Trophoblast cell (in vitro differentiated cells and primary cell): ENCODE data around the gene ISM1.

ENCODE experiments used
- DNase-seq, 2 donors: peaks; one replicate each; pipeline ENCODE4 v3.0.0-alpha.2; 2016
- H2AFZ ChIP-seq: 2 replicates; pipeline ENCODE4 v1.6.1; 2013; ENCODE audit warnings: low read length, moderate library complexity, mild to moderate bottlenecking; ENCODE audit not compliant: insufficient read depth, poor library complexity
- H2AK5ac ChIP-seq: 2 replicates; pipeline ENCODE4 v1.6.1; 2013; ENCODE audit warnings: mild to moderate bottlenecking, low read length
- H2BK120ac ChIP-seq: 2 replicates; pipeline ENCODE4 v1.6.1; 2013; ENCODE audit warnings: low read length, mild to moderate bottlenecking, moderate library complexity; ENCODE audit not compliant: insufficient read depth, poor library complexity
- H2BK12ac ChIP-seq: 2 replicates; pipeline ENCODE4 v1.6.1; 2013; ENCODE audit warnings: mild to moderate bottlenecking, low read length, moderate library complexity
- H2BK5ac ChIP-seq: 2 replicates; pipeline ENCODE4 v1.6.1; 2013; ENCODE audit warnings: low read length, low read depth, moderate library complexity, mild to moderate bottlenecking; ENCODE audit not compliant: poor library complexity
- H3K14ac ChIP-seq: 2 replicates; pipeline ENCODE4 v1.6.1; 2013; ENCODE audit warnings: mild to moderate bottlenecking, low read length
- H3K18ac ChIP-seq: 2 replicates; pipeline ENCODE4 v1.6.1; 2013; ENCODE audit warnings: mild to moderate bottlenecking, low read length
- H3K23ac ChIP-seq: 2 replicates; pipeline ENCODE4 v1.6.1; 2013; ENCODE audit warnings: low read length
- H3K27ac ChIP-seq: 2 replicates; pipeline ENCODE4 v1.5.1; 2013; ENCODE audit warnings: low read depth, mild to moderate bottlenecking, inconsistent platforms, low read length, moderate library complexity
- H3K27me3 ChIP-seq: 2 replicates; pipeline ENCODE4 v1.6.1; 2013; ENCODE audit warnings: inconsistent platforms, mild to moderate bottlenecking, low read length, moderate library complexity; ENCODE audit not compliant: insufficient read depth
- H3K36me3 ChIP-seq, 2 experiments: 1 replicate in 1 of 2; 2 replicates in 1 of 2; pipeline ENCODE4 v1.6.1; 2013; ENCODE audit warnings: low read length in 2 of 2, mild to moderate bottlenecking in 2 of 2, moderate library complexity in 1 of 2; ENCODE audit not compliant: insufficient read depth in 2 of 2, control insufficient read depth in 1 of 2
- H3K4ac ChIP-seq: 2 replicates; pipeline ENCODE4 v1.6.1; 2013; ENCODE audit warnings: low read depth, mild to moderate bottlenecking, low read length, moderate library complexity
- H3K4me1 ChIP-seq, 2 experiments: 1 replicate in 1 of 2; 2 replicates in 1 of 2; pipeline ENCODE4 v1.6.1; 2013; ENCODE audit warnings: low read length in 2 of 2, mild to moderate bottlenecking in 2 of 2, moderate library complexity in 1 of 2; ENCODE audit not compliant: insufficient read depth in 2 of 2, control insufficient read depth in 1 of 2
- H3K4me2 ChIP-seq: 2 replicates; pipeline ENCODE4 v1.6.1; 2013; ENCODE audit warnings: inconsistent platforms, mild to moderate bottlenecking, low read length, moderate library complexity
- H3K4me3 ChIP-seq: 2 replicates; pipeline ENCODE4 v1.5.1; 2013; ENCODE audit warnings: mild to moderate bottlenecking, low read depth, low read length, inconsistent platforms
- H3K79me1 ChIP-seq: one replicate; pipeline ENCODE4 v1.6.1; 2013; ENCODE audit warnings: low read length
- H3K79me2 ChIP-seq: 2 replicates; pipeline ENCODE4 v1.6.1; 2013; ENCODE audit warnings: low read length, mild to moderate bottlenecking; ENCODE audit not compliant: control insufficient read depth, insufficient read depth, poor library complexity
- H3K9ac ChIP-seq: 2 replicates; pipeline ENCODE4 v1.6.1; 2013; ENCODE audit warnings: mild to moderate bottlenecking, low read length
- H3K9me3 ChIP-seq: 2 replicates; pipeline ENCODE4 v1.6.1; 2013; ENCODE audit warnings: low read depth, mild to moderate bottlenecking, control low read depth, inconsistent platforms, low read length; ENCODE audit not compliant: insufficient read depth
- H4K12ac ChIP-seq: 2 replicates; pipeline ENCODE4 v1.6.1; 2013; ENCODE audit warnings: low read depth, mild to moderate bottlenecking, low read length, moderate library complexity
- H4K8ac ChIP-seq: 2 replicates; pipeline ENCODE4 v1.6.1; 2013; ENCODE audit warnings: low read depth, mild to moderate bottlenecking, low read length, moderate library complexity
- H4K91ac ChIP-seq: one replicate; pipeline ENCODE4 v1.6.1; 2013; ENCODE audit warnings: low read depth, mild to moderate bottlenecking, low read length, moderate library complexity
- WGBS: extraction: QIAGEN DNeasy Blood & Tissue Kit; methylation state at CpG from one replicate; pipeline ENCODE4 v1.1.7; 2013; ENCODE audit warnings: missing lambda C conversion rate; ENCODE audit not compliant: insufficient read length, insufficient coverage; ENCODE audit errors: extremely low coverage; 5-methylcytosine and 5-hydroxymethylcytosine counted together

The ISM1 gene

DNA sequence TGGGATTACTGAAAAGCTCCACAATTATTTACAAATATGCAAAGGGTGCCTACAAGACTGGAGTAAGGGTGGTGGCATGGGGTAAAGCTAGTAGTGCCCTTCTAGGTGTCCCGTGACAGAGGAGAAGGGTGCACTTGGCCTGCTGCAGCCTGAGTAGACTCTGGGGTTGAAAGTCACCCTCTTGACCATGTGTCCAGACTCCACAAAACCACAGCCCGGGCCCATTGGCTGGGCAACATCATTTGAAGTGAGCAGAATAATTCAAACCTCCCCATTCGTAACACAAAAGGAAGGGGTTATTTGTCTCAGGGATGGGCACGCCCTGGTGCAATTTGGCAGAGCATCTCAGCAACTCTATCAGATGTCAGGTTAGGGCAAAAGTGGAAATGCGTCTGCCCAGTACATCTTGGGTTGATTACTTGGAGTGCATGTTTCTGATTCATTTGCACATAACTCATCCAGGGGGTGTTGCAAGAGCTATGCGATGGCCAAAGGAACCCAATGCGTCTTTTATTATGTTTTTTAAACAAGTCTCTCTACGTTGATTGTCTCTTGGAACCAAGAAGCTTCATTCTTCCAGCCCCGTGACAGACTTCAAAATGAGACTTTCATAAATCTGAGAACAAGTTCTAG lies 56.7 kb downstream of the ISM1 start:
- H3K18ac ChIP-seq = no peak overlapping the region
- H2BK120ac ChIP-seq = no peak overlapping the region
- H3K4me3 ChIP-seq = no peak overlapping the region
- peak; percentile 18 to 38 for DNase-seq
- WGBS = no CpG with 5 or more reads among the region's 9 CpGs
- no peak overlapping the region for H4K91ac ChIP-seq
- H3K27ac ChIP-seq = no peak overlapping the region
- H4K8ac ChIP-seq = no peak overlapping the region
- H3K79me1 ChIP-seq = no peaks in the 10 kb centered on the region
- H2AFZ ChIP-seq = no peak overlapping the region
- no peak overlapping the region for H3K23ac ChIP-seq
- H3K79me2 ChIP-seq = no peaks in the 10 kb centered on the region
- no peak overlapping the region for H2AK5ac ChIP-seq
- H3K27me3 ChIP-seq = no peaks in the 10 kb centered on the region
- no peaks in the 10 kb centered on the region for H3K36me3 ChIP-seq
- no peaks in the 10 kb centered on the region for H3K9me3 ChIP-seq
- H3K4ac ChIP-seq = no peak overlapping the region
- no peak overlapping the region for H2BK12ac ChIP-seq
- no peak overlapping the region for H4K12ac ChIP-seq
- no peaks in the 10 kb centered on the region for H3K4me1 ChIP-seq
- no peak overlapping the region for H2BK5ac ChIP-seq
- H3K9ac ChIP-seq = no peak overlapping the region
- no peak overlapping the region for H3K4me2 ChIP-seq
- H3K14ac ChIP-seq = no peak overlapping the region

- no peak overlapping the region for H2AK5ac ChIP-seq
- H3K9me3 ChIP-seq = no peaks in the 10 kb centered on the region
- H3K4me2 ChIP-seq = no peak overlapping the region
- no peak overlapping the region for H3K18ac ChIP-seq
- no peak overlapping the region for H2BK5ac ChIP-seq
- H2AFZ ChIP-seq = no peak overlapping the region
- no peaks in the 10 kb centered on the region for H3K27me3 ChIP-seq
- H3K36me3 ChIP-seq = no peaks in the 10 kb centered on the region
- H3K4me3 ChIP-seq = no peak overlapping the region
- H4K12ac ChIP-seq = no peak overlapping the region
- H3K14ac ChIP-seq = no peak overlapping the region
- no peak overlapping the region for H4K8ac ChIP-seq
- no peaks in the 10 kb centered on the region for H3K79me1 ChIP-seq
- WGBS = no CpG with 5 or more reads among the region's 5 CpGs
- DNase-seq = no peak
- H3K27ac ChIP-seq = no peak overlapping the region
- no peaks in the 10 kb centered on the region for H3K79me2 ChIP-seq
- H3K4me1 ChIP-seq = no peaks in the 10 kb centered on the region
- H2BK12ac ChIP-seq = no peak overlapping the region
- no peak overlapping the region for H3K4ac ChIP-seq
- H4K91ac ChIP-seq = no peak overlapping the region
- H3K9ac ChIP-seq = no peak overlapping the region
- no peak overlapping the region for H3K23ac ChIP-seq
- no peak overlapping the region for H2BK120ac ChIP-seq
Observed at GRCh38 chr20:13278812-13279570, 57.9 kb downstream of the ISM1 start.

DNA sequence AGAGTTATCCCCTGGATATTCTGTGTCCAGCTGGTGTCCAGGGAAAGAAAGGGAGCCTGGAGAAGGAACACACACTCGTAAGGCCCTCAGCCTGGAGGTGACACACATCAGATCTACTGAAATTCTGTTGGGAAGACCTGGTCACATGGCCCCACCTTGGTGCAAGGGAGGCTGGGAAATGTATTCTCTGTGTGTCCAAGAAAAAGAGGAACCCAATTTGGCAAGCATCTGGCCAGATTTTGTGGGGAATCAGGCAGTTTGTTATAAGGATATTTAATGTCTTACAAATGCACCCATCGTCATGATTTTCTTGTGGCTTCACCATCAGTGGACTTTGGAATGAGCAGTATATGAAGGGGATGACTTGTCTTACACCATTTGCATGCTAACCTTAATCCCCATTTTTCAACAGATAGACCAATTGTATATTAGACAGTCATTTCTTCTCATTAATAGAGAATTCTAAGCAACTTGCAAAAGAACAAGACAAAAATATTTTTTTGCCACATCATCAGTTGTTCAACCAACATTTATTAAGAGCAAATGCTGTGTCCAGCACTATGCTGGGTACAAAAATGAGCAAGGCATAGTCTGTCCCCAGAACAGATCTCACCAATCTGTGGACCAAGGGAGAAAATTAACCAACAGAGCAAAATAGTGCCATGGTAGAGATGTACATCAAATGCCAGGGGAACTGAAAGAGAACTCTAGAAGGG lies 59.7 kb downstream of the ISM1 start:
- no CpG with 5 or more reads among the region's 2 CpGs for WGBS
- no peaks in the 10 kb centered on the region for H3K36me3 ChIP-seq

DNA sequence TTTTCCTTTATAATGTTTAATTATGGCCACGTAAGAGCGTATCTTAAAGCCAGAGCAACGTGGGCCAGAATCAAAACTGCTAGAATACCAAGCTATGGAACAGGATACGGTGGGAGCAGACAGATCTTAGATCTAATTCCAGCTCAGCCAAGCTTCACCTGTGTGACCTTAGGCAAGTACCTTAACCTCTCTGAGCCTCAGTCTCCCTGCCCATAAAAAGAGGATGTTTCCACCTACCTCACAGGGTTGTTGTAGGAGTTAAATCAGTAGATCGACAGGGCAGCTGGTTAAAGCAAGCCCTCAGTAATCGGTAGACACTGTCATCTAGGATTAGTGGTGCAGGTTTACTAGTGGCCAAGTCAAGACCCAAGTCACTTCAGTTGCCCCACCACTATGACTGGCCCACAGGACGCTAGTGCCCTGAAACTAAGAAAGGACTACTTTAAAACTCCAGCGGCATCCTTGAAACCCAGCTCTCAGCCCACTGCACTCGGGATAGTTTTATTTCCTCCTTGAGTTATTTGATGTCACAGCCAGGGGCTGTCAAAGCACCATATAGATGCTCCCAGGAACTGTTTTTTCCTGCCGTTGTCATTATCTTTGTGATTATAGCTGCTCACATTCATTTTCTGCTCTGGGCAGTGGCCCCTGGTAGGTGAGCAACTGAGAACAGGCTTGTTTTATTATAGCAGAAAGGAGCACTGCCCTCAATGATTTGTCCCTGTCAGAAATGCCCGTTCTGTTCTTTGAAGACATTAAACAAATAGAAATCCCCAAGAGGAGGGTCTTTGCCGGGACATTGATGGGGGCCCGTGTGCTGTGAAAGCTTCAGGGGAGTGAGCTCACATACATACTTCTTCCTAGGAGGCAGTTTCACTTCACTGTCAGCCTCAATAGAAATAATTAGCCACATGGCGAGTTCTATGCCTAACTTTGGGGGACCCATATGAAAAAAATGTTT lies 63.1 kb downstream of the ISM1 start:
- Histone ChIP-seq H3K4me1 (no peaks in the 10 kb centered on the region), H3K4ac (no peak overlapping the region), H4K8ac (no peak overlapping the region), H3K9me3 (no peaks in the 10 kb centered on the region), H3K4me2 (no peak overlapping the region), H2BK12ac (no peak overlapping the region), H2AK5ac (no peak overlapping the region), H3K4me3 (no peak overlapping the region), H4K12ac (no peak overlapping the region), H3K27ac (no peak overlapping the region), H2BK5ac (no peak overlapping the region), H3K18ac (no peak overlapping the region), H3K23ac (no peak overlapping the region), H3K27me3 (no peaks in the 10 kb centered on the region), H3K14ac (no peak overlapping the region), H2AFZ (no peak overlapping the region), H2BK120ac (no peak overlapping the region), H4K91ac (no peak overlapping the region), H3K9ac (no peak overlapping the region), H3K79me2 (no peaks in the 10 kb centered on the region), H3K36me3 (no peaks in the 10 kb centered on the region), H3K79me1 (peaks cover 2% of the 10 kb centered on the region)
- no CpG with 5 or more reads among the region's 14 CpGs for WGBS
- DNase-seq = no peak

More for the DNA sequence above, 59.7 kb downstream of the ISM1 start:
- Histone ChIP-seq H3K4me2 (no peak overlapping the region), H4K91ac (no peak overlapping the region), H3K79me2 (no peaks in the 10 kb centered on the region), H3K23ac (no peak overlapping the region), H3K27me3 (no peaks in the 10 kb centered on the region), H3K9me3 (no peaks in the 10 kb centered on the region), H3K14ac (no peak overlapping the region), H2BK120ac (no peak overlapping the region), H3K4ac (no peak overlapping the region), H2AK5ac (no peak overlapping the region), H4K8ac (no peak overlapping the region), H4K12ac (no peak overlapping the region), H3K4me3 (no peak overlapping the region), H3K4me1 (no peaks in the 10 kb centered on the region), H2BK5ac (no peak overlapping the region), H2BK12ac (no peak overlapping the region), H2AFZ (no peak overlapping the region), H3K27ac (no peak overlapping the region), H3K18ac (no peak overlapping the region), H3K9ac (no peak overlapping the region), H3K79me1 (peaks cover 2% of the 10 kb centered on the region)
- no peak for DNase-seq
